K562 (cell line): ENCODE results near the gene SHISA7. TPM values are rescaled to one million over a fixed set of nuclear protein-coding genes. Genes with fewer than 3 reads are reported as not detected.
A peak's percentile ranks its signal among the peaks of the same experiment; 100 is the strongest.

Experiments used
- ARNT ChIP-seq, 2 experiments: fragments of 450-650 bp; IDR thresholded peaks; 2 replicates each; pipeline ENCODE4 v1.6.1; 2016; ENCODE audit warnings: mild to moderate bottlenecking in 1 of 2
- CBX1 ChIP-seq: sonication (generic); IDR thresholded peaks from 2 replicates; pipeline ENCODE4 v1.6.1; 2016; ENCODE audit warnings: antibody characterized with exemption, low read depth, mild to moderate bottlenecking
- CREB3L1 ChIP-seq: fragments of 450-650 bp; IDR thresholded peaks from 2 replicates; pipeline ENCODE4 v1.6.1; 2014; ENCODE audit warnings: low read depth, mild to moderate bottlenecking, moderate library complexity, borderline replicate concordance
- E2F1 ChIP-seq: sonication (generic); formaldehyde crosslinking; IDR thresholded peaks from 2 replicates; pipeline ENCODE4 v1.8.1; 2023; ENCODE audit warnings: mild to moderate bottlenecking, missing genetic modification reagents, moderate library complexity
- E2F6 ChIP-seq, 2 experiments: IDR thresholded peaks; 2 replicates each; pipeline ENCODE4 v1.6.1; 2011; ENCODE audit warnings: borderline replicate concordance in 1 of 2, control low read depth in 1 of 2, low read depth in 1 of 2, low read length in 1 of 2, mild to moderate bottlenecking in 1 of 2, mixed read lengths in 1 of 2, moderate library complexity in 1 of 2; ENCODE audit not compliant: insufficient read depth in 1 of 2, insufficient read length in 1 of 2, poor library complexity in 1 of 2, severe bottlenecking in 1 of 2; ENCODE audit errors: extremely low read depth in 1 of 2
- FOXM1 ChIP-seq, 2 experiments: fragments of 450-650 bp in 1 of 2; sonication (generic) in 1 of 2; formaldehyde crosslinking in 1 of 2; IDR thresholded peaks; 2 replicates each; pipeline versions ENCODE4 v1.6.1 to v1.9.0; 2017 to 2022; ENCODE audit warnings: low read depth in 2 of 2, mild to moderate bottlenecking in 2 of 2, missing genetic modification reagents in 1 of 2, moderate library complexity in 1 of 2
- FOXP1 ChIP-seq: sonication (generic); formaldehyde crosslinking; IDR thresholded peaks from 2 replicates; pipeline ENCODE4 v1.8.0; 2022; ENCODE audit warnings: mild to moderate bottlenecking, missing genetic modification reagents
- MECOM ChIP-seq: fragments of 250-450 bp; sonication (Bioruptor Pico); IDR thresholded peaks from 2 replicates; pipeline ENCODE4 v1.8.0; 2022; ENCODE audit warnings: inconsistent platforms
- PHTF2 ChIP-seq: fragments of 250-450 bp; sonication (Bioruptor Pico); IDR thresholded peaks from 2 replicates; pipeline ENCODE4 v1.5.0; 2021; ENCODE audit warnings: mild to moderate bottlenecking
- RBFOX2 ChIP-seq: fragments of 200-400 bp; formaldehyde crosslinking; IDR thresholded peaks from 2 replicates; pipeline ENCODE4 v1.6.1; 2017; ENCODE audit warnings: low read depth, mild to moderate bottlenecking, low read length, moderate library complexity
- SAP30 ChIP-seq: fragments of 200-600 bp; sonication (generic); IDR thresholded peaks from 2 replicates; pipeline ENCODE4 v1.6.1; 2012; ENCODE audit warnings: borderline replicate concordance, low read depth, mild to moderate bottlenecking, moderate library complexity, low read length, control low read depth, inconsistent platforms; ENCODE audit not compliant: insufficient read depth, poor library complexity, severe bottlenecking
- SIX5 ChIP-seq, 2 experiments: IDR thresholded peaks; 2 replicates each; pipeline ENCODE4 v1.6.1; 2011; ENCODE audit warnings: low read length in 2 of 2, borderline replicate concordance in 1 of 2, low read depth in 1 of 2, mild to moderate bottlenecking in 1 of 2, moderate library complexity in 1 of 2; ENCODE audit not compliant: insufficient read depth in 1 of 2
- SMAD4 ChIP-seq: fragments of 250-450 bp; sonication (Bioruptor Pico); conservative IDR thresholded peaks from 2 replicates; pipeline ENCODE4 v1.8.0; 2021; ENCODE audit warnings: inconsistent platforms, mild to moderate bottlenecking, moderate library complexity
- TGIF2 ChIP-seq: sonication (generic); formaldehyde crosslinking; IDR thresholded peaks from 2 replicates; pipeline ENCODE4 v1.8.1; 2022; ENCODE audit warnings: mild to moderate bottlenecking, missing genetic modification reagents, moderate library complexity
- TRIM24 ChIP-seq, 2 experiments: fragments of 450-650 bp; IDR thresholded peaks; 2 replicates each; pipeline ENCODE4 v1.6.1; 2016
- ZNF282 ChIP-seq: sonication (generic); formaldehyde crosslinking; IDR thresholded peaks from 2 replicates; pipeline ENCODE4 v1.8.1; 2023; ENCODE audit warnings: missing genetic modification reagents
- ZNF395 ChIP-seq: fragments of 200-800 bp; sonication (Bioruptor generic); IDR thresholded peaks from 2 replicates; pipeline ENCODE4 v1.6.1; 2017; ENCODE audit warnings: missing genetic modification characterization, missing compliant biosample characterization
- ZNF436 ChIP-seq: fragments of 250-450, 450-650 bp; sonication (Bioruptor Pico); formaldehyde crosslinking; IDR thresholded peaks from 2 replicates; pipeline ENCODE4 v1.7.0; 2020; ENCODE audit warnings: mild to moderate bottlenecking
- ZNF511 ChIP-seq: sonication (generic); formaldehyde crosslinking; IDR thresholded peaks from 2 replicates; pipeline ENCODE4 v1.8.0; 2022; ENCODE audit warnings: mild to moderate bottlenecking, missing genetic modification reagents
- ZNF77 ChIP-seq: fragments of 250-450 bp; sonication (Bioruptor Pico); IDR thresholded peaks from 2 replicates; pipeline ENCODE4 v1.5.0; 2020
- ZNF830 ChIP-seq: fragments of 250-450 bp; sonication (Bioruptor Pico); IDR thresholded peaks from 2 replicates; pipeline ENCODE4 v1.5.0; 2021; ENCODE audit warnings: mild to moderate bottlenecking
- polyA plus RNA-seq, 8 experiments: library from polyadenylated mRNA; depleted of rRNA in 4 of 8; stranded (reverse) in 5 of 8; unstranded in 3 of 8; fragments of >200 nt; fragmentation: Nextera tagmentation in 2 of 8; fragmentation: Illumina TruSeq in 1 of 8; extraction: Ambion mirVana in 2 of 8; extraction: Trizol in 1 of 8; gene quantifications; 2 replicates each; pipeline versions ENCODE4 v1.2.1 to v1.2.3, GENCODE V29; 2011 to 2014; ENCODE audit warnings: inconsistent platforms in 1 of 8, missing spikeins in 1 of 8
- total RNA-seq, 7 experiments: library from RNA; depleted of rRNA in 6 of 7; stranded (reverse); fragments of >200 nt in 6 of 7; fragmentation: Illumina TruSeq in 2 of 7; extraction: Trizol in 2 of 7; gene quantifications; 2 replicates each; pipeline versions ENCODE4 v1.2.1 to v1.2.3, GENCODE V29; 2011 to 2021; ENCODE audit warnings: low replicate concordance in 1 of 7

Gene SHISA7
- total and polyA plus RNA-seq, 9 of the 15 experiments (the other 6 are each of a cell fraction or from before 2014, with no cell fraction given), result 0.01 to 0.40 (median 0.07) TPM

GRCh38 chr19:55476100-55476775, 33.1 kb upstream of the SHISA7 start, which contains the start of gene ZNF628 (continued):
- TF ChIP-seq ARNT (IDR thresholded peaks at IDR 0.05) (peak; percentile 1 to 33; a peak in 1 of 4 replicates), ZNF830 (CRISPR knock-in tag) (0 out of 2 replicates have a peak, but pooled peaks have one; percentile 32), FOXP1 (CRISPR knock-in tag) (0 out of 2 replicates have a peak, but pooled peaks have one; percentile 50), SAP30 (peak; percentile 53), TGIF2 (CRISPR knock-in tag) (no peak), ZNF511 (CRISPR knock-in tag) (peak; percentile 96), ZNF282 (CRISPR knock-in tag) (0 out of 2 replicates have a peak, but pooled peaks have one; percentile 24), E2F1 (CRISPR knock-in tag) (peak; percentile 69; the same call in 1 of the 2 replicates), MECOM (CRISPR knock-in tag) (0 out of 2 replicates have a peak, but pooled peaks have one; percentile 64), FOXM1 (IDR thresholded peaks at IDR 0.05; ENCODE audit: low read depth) (no peak), FOXM1 (CRISPR knock-in tag; IDR thresholded peaks at IDR 0.05; ENCODE audit: low read depth) (0 out of 2 replicates have a peak, but pooled peaks have one; percentile 24), ZNF395 (peak; percentile 91; the same call in 1 of the 2 replicates), RBFOX2 (peak; percentile 90), SIX5 (IDR thresholded peaks at IDR 0.05; ENCODE audit: borderline replicate concordance in 1 of 2, insufficient read depth in 1 of 2, low read depth in 1 of 2, low read length in 2 of 2) (peak; percentile 88 to 90), CBX1 (no peak), SMAD4 (peak; percentile 90), CREB3L1 (peak; percentile 92), ZNF436 (CRISPR knock-in tag) (no peak), PHTF2 (CRISPR knock-in tag) (no peak), TRIM24 (IDR thresholded peaks at IDR 0.05) (peak in 1 of 2 experiments; percentile 28; a peak in 1 of 4 replicates), E2F6 (IDR thresholded peaks at IDR 0.05; ENCODE audit: borderline replicate concordance in 1 of 2, extremely low read depth in 1 of 2, insufficient read depth in 1 of 2, insufficient read length in 1 of 2, low read depth in 1 of 2, low read length in 1 of 2, poor library complexity in 1 of 2, severe bottlenecking in 1 of 2) (peak; percentile 98), ZNF77 (CRISPR knock-in tag) (no peak)
